HG03097 (cell line): ENCODE results near the gene SRP19.
"Not testable (repeated sequence)": the region's sequence is repeated elsewhere in the genome, so short reads cannot be mapped to it uniquely, and the experiment has no call there.

Experiments used
- ATAC-seq: cut with Tn5 transposase; IDR thresholded peaks from one replicate; pipeline ENCODE4 v1.9.1; 2021; ENCODE audit not compliant: unreplicated experiment, low FRiP score

The SRP19 gene

DNA sequence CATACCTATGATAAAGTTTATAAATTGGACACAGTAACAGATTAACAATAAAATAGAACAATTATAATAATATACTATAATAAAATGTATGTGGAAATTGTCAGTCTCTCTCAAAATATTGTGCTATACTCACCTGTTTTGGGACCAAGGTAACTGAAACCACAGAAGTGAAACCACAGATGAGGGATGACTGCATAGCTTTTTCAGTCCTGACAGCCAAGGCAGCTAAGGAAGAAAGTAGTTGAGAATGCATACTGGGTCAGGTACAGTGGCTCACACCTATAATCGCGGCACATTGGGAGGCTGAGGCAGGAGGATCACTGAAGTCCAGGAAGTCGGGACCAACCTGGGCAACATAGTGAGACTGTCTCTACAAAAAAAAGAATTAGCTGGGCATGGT lies 8.9 kb downstream of the SRP19 start:
- ATAC-seq, result no peak

DNA sequence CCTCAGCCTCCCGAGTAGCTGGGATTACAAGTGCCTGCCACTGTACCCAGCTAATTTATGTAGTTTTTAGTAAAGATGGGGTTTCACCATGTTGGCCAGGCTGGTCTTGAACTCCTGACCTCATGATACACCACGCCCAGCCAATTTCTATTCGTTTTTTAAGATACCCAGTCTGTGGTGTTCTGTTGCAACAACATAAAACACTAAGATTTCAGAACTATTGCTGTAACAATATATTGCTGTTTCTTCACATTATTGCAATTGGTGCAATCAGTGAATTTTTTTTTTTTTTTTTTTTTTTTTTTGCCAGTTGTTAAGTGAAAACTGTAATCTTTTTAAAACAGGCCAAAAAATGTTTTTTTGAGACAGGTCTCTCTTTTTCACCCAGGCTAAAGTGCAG lies 9.9 kb downstream of the SRP19 start:
- no peak for ATAC-seq

GRCh38 chr5:112876362-112876761 lies 15.3 kb downstream of the SRP19 start:
- no peak for ATAC-seq

DNA sequence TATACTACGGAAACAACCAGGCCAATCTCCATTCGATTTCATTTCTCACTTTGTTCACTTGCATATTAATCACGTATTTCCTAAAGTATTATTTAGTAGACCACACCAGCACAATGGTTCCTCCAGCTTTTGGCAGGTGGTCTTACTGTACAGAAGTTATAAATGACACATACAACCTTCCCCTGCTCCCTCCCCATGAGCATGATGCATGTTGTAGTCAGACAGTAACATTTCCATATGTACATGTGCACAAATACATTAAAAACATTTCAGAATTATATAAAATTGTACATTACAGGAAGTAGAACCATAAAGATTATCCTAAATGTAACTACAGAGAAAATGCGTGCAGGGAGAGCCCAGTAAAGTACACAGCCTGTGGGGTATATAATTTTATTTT lies 17.0 kb downstream of the SRP19 start:
- ATAC-seq, result no peak

- ATAC-seq, result no peak
Measured at GRCh38 chr5:112878760-112879159, 17.7 kb downstream of the SRP19 start.

DNA sequence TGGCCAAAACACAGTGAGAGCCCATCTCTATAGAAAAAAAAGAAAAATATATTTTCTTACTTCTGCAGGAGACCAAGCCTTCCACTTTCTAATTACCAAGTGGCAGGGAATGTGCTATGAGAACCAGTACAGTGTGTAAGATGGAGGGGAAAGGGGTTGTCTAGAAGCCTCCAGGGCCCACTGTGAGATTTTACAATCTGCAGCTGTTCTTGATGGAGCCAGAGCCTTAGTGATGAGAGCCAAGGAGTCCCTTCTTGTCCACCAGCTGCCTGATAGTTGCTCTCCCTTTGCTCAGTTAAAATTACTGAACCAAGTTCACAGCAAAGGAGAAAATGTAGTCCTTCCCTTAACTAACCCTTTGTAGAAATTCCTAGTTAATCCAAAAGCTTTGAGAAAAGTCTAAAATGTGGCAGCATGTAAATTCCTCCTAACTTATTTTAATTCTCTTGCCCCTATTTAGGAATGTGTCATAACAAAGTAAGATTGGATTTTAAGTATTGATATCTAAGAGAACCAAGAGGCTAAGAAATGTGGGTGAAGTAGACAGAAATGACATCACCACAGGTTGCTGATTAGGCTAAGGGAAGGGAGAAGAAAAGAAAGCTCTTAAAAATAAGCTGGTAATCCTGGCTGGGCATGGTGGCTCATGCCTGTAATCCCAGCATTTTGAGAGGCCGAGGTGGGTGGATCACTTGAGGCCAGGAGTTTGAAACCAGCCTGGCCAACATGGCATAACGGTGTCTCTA lies 19.3 kb downstream of the SRP19 start:
- ATAC-seq, result no peak

DNA sequence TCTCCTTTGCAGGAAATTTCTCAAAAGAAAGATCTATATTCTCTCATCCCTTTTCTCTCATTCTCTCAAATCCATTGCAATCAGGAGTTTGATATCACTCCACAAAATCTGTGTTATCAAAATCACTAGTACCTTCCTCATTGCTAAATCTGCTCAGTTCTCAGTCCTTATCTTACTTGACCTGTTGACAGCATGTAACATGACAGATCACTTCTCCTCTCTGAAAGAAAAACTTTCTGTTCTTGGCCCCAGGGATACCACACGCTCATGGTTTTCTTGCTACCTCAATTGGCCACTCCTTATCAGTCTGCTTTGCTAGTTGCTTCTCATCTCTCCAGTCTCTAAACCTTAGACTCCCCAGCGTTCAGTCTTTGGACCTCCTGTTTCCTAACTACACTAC lies 22.1 kb downstream of the SRP19 start:
- no peak for ATAC-seq

GRCh38 chr5:112885001-112885400 lies 23.9 kb downstream of the SRP19 start:
- ATAC-seq, result no peak

DNA sequence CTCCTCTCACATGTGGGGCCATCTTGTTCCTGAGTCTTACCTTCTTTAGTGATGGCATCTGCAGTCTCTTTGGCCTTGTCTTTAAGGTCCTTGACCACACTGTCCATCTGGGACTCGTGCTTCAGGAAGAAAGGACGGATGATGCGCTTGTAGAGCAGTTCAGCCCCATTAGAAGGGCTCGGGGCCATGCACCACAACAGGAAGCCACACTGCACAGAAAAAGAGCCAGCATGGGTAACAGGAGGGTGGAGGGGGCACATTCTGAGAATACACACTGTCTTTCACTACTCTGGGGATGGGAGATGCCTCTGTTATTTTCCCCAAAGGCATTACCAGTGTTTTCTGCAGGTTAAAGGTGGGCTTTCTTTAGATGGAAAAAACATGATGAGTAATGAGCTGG lies 25.9 kb downstream of the SRP19 start:
- ATAC-seq, result no peak

DNA sequence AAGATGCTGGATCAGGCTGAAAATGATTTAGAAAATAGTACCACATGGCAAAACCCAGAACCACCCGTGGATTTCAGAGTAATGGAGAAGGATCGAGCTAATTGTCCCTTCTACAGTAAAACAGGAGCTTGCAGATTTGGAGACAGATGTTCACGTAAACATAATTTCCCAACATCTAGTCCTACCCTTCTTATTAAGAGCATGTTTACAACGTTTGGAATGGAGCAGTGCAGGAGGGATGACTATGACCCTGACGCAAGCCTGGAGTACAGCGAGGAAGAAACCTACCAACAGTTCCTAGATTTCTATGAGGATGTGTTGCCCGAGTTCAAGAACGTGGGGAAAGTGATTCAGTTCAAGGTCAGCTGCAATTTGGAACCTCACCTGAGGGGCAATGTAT lies 31.0 kb downstream of the SRP19 start:
- not testable (repeated sequence) for ATAC-seq

GRCh38 chr5:112892776-112893175 lies 31.7 kb downstream of the SRP19 start:
- no peak for ATAC-seq

GRCh38 chr5:112895682-112896081 lies 34.6 kb downstream of the SRP19 start:
- ATAC-seq, result no peak

GRCh38 chr5:112902561-112902960 lies 41.5 kb downstream of the SRP19 start:
- no peak for ATAC-seq

GRCh38 chr5:112904996-112905395 lies 43.9 kb downstream of the SRP19 start:
- not testable (repeated sequence) for ATAC-seq

DNA sequence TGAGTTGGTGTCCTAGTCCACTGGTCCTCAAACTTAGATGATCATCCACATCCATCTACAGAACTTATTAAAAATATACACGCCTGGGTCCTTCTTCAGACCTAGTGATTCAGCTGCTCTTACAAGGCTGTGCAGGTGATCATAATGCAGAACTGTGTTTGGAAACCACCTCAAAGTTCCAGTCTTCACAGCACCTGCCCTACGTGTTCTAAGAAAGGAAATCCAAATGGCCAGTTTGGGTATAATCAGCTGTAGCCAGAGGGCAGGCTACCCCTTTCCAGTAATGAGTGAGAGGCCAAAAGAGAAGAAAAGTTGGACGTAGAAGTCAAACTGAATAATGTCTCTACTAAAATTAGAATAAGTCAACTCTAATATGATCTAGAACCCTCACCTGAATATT lies 45.5 kb downstream of the SRP19 start:
- ATAC-seq, result no peak

DNA sequence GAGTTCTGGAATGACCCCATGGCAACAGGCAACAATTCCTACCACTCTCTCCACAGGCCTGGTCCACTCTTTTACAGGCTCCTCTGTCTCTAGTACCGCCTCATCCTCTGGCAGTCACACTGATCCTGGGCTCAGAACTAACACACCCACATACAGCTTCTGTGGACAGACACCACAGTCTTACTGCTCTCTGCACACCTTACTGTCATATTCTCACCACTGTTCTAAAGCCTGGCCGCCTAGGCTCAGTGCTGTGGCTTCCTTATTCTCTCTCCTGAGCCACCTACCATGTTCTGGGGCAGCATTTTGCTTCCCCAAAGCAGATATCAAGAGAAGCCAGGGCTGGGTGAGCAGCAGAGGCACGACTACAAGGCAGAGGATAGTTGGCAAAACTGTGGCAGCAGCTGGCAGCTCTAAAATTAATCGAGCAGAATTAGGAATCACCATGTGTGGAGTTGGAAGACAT lies 46.1 kb downstream of the SRP19 start:
- no peak for ATAC-seq

- no peak for ATAC-seq
Measured at GRCh38 chr5:112908854-112909253, 47.8 kb downstream of the SRP19 start.

- no peak for ATAC-seq
Measured at GRCh38 chr5:112910529-112910928, 49.4 kb downstream of the SRP19 start.

DNA sequence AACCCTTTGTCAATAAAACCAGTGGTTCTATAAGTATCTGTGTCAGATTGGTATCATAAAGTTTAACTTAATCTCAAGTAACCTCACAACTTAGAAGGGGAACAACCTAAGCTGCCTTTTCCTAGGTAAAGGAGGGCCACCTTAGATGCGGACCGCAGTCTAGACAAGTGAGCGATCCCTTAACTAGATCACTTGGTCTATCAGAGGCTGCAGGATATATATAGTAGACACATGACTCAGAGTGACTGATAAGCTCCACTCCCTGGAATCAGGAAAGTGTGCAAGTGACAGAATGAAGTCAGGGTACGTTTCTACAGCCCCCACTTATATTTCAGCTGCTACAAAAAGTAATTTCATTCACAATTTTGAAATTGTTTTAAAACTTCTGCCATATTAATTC lies 53.5 kb downstream of the SRP19 start:
- ATAC-seq, result no peak

- no peak for ATAC-seq
Measured at GRCh38 chr5:112915831-112916230, 54.7 kb downstream of the SRP19 start.

GRCh38 chr5:112917453-112917995 lies 56.4 kb downstream of the SRP19 start:
- no peak for ATAC-seq

GRCh38 chr5:112918136-112918535 lies 57.0 kb downstream of the SRP19 start:
- no peak for ATAC-seq
